ENCODE data around the gene ALOX12B. TPM values are rescaled to one million over a fixed set of nuclear protein-coding genes. Genes with fewer than 3 reads are reported as not detected.

ALOX12B gene
- total RNA-seq, 4 donors from 2014 or later: 91.4 to 150 (median 119) TPM

GRCh38 chr17:8091033-8091687 lies 3.6 kb upstream of the ALOX12B start:
- 47% methylated on average over 9 of the region's 9 CpGs for WGBS
- no peak overlapping the region for H3K4me3 ChIP-seq
- no peaks in the 10 kb centered on the region for H3K36me3 ChIP-seq
- no peaks in the 10 kb centered on the region for H3K9me3 ChIP-seq
- DNase-seq (ENCODE audit: low spot score in 2 of 2): no peak
- TF ChIP-seq CTCF (IDR thresholded peaks at IDR 0.05) (no peak), POLR2A (IDR thresholded peaks at IDR 0.05) (no peak), POLR2AphosphoS5 (IDR thresholded peaks at IDR 0.05) (no peak), EP300 (IDR thresholded peaks at IDR 0.05) (no peak)
- H3K27me3 ChIP-seq: peaks cover 32% of the 10 kb centered on the region
- no peak overlapping the region for H3K27ac ChIP-seq
- peaks cover 10% of the 10 kb centered on the region for H3K4me1 ChIP-seq

GRCh38 chr17:8089728-8090127 lies 2.2 kb upstream of the ALOX12B start:
- no peak for TF ChIP-seq POLR2A (IDR thresholded peaks at IDR 0.05)
- TF ChIP-seq EP300 (IDR thresholded peaks at IDR 0.05): no peak
- no peak for TF ChIP-seq CTCF (IDR thresholded peaks at IDR 0.05)
- no peak for TF ChIP-seq POLR2AphosphoS5 (IDR thresholded peaks at IDR 0.05)
- Histone ChIP-seq H3K27me3 (peaks cover 38% of the 10 kb centered on the region), H3K4me3 (no peak overlapping the region), H3K36me3 (no peaks in the 10 kb centered on the region), H3K27ac (no peak overlapping the region), H3K4me1 (peaks cover 10% of the 10 kb centered on the region), H3K9me3 (no peaks in the 10 kb centered on the region)
- WGBS: 82% methylated on average over 6 of the region's 6 CpGs
- no peak for DNase-seq (ENCODE audit: low spot score in 2 of 2)

- no peak for TF ChIP-seq EP300 (IDR thresholded peaks at IDR 0.05)
- TF ChIP-seq POLR2AphosphoS5 (IDR thresholded peaks at IDR 0.05): no peak
- no peak for TF ChIP-seq POLR2A (IDR thresholded peaks at IDR 0.05)
- no peak for TF ChIP-seq CTCF (IDR thresholded peaks at IDR 0.05)
- DNase-seq (ENCODE audit: low spot score in 2 of 2): no peak
- H3K4me1 ChIP-seq: peaks cover 5% of the 10 kb centered on the region
- H3K27ac ChIP-seq: no peak overlapping the region
- H3K36me3 ChIP-seq: no peaks in the 10 kb centered on the region
- H3K27me3 ChIP-seq: peaks cover 45% of the 10 kb centered on the region
- no peaks in the 10 kb centered on the region for H3K9me3 ChIP-seq
- 78% methylated on average over 3 of the region's 5 CpGs for WGBS
- no peak overlapping the region for H3K4me3 ChIP-seq
These were observed 375 bp upstream of the ALOX12B start for GRCh38 chr17:8087952-8088230.

GRCh38 chr17:8084250-8084649 lies 3.3 kb downstream of the ALOX12B start:
- TF ChIP-seq CTCF (IDR thresholded peaks at IDR 0.05): no peak
- no peak for TF ChIP-seq EP300 (IDR thresholded peaks at IDR 0.05)
- no peak for TF ChIP-seq POLR2AphosphoS5 (IDR thresholded peaks at IDR 0.05)
- no peak for TF ChIP-seq POLR2A (IDR thresholded peaks at IDR 0.05)
- 86% methylated on average over 6 of the region's 6 CpGs for WGBS
- Histone ChIP-seq H3K36me3 (no peaks in the 10 kb centered on the region), H3K4me3 (no peak overlapping the region), H3K4me1 (peaks cover 25% of the 10 kb centered on the region), H3K27me3 (peaks cover 37% of the 10 kb centered on the region), H3K9me3 (no peaks in the 10 kb centered on the region), H3K27ac (no peak overlapping the region)
- DNase-seq (ENCODE audit: low spot score in 2 of 2): no peak

GRCh38 chr17:8082292-8082691 lies 5.2 kb downstream of the ALOX12B start:
- no peak overlapping the region for H3K4me3 ChIP-seq
- DNase-seq (ENCODE audit: low spot score in 2 of 2): no peak
- H3K9me3 ChIP-seq: no peaks in the 10 kb centered on the region
- WGBS: 74% methylated on average over 10 of the region's 10 CpGs
- H3K27me3 ChIP-seq: peaks cover 47% of the 10 kb centered on the region
- TF ChIP-seq POLR2AphosphoS5 (IDR thresholded peaks at IDR 0.05) (no peak), POLR2A (IDR thresholded peaks at IDR 0.05) (no peak), EP300 (IDR thresholded peaks at IDR 0.05) (no peak), CTCF (IDR thresholded peaks at IDR 0.05) (no peak)
- H3K27ac ChIP-seq: no peak overlapping the region
- H3K36me3 ChIP-seq: no peaks in the 10 kb centered on the region
- H3K4me1 ChIP-seq: peaks cover 22% of the 10 kb centered on the region
